GM18526 (cell line): ENCODE results near the gene ZNF396.

Experiments
- POLR2A ChIP-seq: IDR thresholded peaks from 3 replicates; pipeline ENCODE4 v1.6.1; 2011; ENCODE audit not compliant: insufficient read length; ENCODE audit errors: extremely low read depth

The ZNF396 gene

DNA sequence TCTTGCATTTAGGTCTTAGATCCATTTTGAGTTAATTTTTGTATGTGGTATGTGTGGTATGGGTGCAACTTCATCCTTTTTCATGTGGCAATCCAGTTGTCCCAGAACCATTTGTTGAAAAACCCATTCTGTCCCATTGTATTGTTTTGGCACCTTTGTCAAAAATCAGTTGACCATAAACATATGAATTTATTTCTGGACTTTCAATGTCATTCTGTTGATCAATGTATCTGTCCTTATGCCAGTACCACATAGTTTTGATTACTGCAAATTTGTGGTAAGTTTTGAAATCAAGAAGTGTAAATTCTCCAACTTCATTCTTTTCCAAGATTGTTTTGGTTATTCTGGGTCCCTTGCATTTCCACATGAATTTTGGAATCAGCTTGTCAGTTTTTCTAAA is 16.6 kb upstream of the ZNF396 start:
- no peak for TF ChIP-seq POLR2A

DNA sequence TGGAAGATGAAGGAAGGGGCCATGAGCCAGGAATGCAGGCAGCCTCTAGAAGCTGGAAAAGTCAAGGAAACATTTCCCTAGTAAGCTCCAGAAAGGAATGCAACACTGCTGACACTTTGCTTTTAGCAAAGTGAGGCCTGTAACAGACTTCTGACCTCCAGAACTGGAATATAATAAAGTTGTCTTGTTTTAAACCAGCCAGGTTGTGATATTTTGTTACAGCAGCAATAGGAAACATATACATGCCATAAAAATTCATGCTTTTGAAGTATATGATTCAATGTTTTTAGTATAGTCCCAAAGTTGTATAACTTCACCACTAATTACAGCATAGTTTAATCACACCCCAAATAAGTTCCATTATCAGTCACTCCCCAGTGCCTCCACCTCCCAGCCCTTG is 15.2 kb upstream of the ZNF396 start:
- no peak for TF ChIP-seq POLR2A

DNA sequence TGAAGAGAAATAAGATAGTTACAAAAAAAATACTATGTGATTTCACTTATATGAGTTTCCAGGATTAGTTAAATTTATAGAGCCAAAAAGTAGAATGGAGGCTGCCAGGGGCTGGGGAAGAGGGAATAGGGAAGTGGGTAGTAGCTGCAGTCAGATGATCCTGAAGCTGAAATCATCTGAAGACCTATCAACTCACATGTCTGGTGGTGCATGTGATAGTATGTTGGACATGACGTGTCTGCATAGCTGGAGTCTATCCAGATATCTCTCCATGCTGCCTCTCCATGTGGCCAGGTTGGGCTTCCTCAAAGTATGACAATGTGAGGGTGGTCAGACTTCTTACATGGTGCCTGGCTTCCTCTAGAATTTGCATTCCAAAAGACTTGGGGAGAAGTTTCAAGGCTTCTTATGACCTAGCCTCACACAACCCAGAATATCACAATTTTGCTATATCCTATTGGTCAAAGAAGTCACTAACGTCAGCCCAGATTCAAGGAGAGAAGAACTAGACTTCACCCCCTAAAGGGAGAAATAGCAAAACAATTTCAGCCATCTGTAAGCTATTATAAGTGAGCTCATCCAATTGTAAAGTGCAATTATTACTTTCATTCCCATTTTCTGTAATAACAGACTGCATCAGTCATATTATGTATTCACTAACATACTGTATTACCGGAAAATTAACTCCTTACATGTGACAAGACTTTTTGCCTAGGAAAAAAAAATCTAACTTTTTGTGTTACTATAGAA is 14.0 kb upstream of the ZNF396 start:
- no peak for TF ChIP-seq POLR2A

DNA sequence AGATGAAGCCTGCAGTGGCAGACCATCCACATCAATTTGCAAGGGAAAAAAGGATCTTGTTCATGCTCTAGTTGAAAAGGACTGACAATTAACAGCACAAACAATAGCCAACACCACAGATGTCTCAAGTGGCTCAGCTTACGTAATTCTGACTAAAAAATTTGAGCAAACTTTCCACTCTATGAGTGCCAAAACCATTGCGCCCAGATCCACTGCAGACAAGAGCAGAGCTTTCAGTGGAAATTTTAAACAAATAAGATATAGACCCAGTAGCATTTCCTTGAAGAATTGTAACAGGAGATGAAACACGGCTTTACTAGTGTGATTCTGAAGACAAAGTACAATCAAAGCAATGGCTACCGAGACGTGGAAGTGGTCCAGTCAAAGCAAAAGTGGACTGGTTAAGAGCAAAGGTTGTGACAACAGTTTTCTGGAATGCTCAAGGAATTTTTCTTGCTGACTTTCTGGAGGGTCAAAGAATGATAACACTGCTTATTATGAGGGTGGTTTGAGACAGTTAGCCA is 12.0 kb upstream of the ZNF396 start:
- TF ChIP-seq POLR2A: no peak

DNA sequence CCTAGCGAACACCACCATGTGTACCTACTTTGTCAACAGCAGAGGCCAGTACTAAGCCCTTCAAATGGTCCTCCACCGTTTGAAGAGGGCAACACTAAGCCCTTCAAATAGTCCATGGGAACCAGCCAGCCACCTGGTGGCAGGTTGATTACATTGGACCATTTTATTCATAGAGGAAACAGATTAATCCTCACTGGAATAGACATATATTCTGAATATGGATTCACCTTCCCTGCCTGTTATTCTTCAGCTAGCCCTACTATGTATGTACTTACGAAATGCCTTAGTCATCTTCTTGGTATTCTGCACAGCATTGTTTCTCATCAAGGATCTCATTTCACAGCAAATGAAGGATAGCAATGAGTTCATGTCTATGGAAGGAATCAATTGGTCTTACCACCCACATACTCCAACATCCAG is 10.0 kb upstream of the ZNF396 start:
- TF ChIP-seq POLR2A: no peak

DNA sequence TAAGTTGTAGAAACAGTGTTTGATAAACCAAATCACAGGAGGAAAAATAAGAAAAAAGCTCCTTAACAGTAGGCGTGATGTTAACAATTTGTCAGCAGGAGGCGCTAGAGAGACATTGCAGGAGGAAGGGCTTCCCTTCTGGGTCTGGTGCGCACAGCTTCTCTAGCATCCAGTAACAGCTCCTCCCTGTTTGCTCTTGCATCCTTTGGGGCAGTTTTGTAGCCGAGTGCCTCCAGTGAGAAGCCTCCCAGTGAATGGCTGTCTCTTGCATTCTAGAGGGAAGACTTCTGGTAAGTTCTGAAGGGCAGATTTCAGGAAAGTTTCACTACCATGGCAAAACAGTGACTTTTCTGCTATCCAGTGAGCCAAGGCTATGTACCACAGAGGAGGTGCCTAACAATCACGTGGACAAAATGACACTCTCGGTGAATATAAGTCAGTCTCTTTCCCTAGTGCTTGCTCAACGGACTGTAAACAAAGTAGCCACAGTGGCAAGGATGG is 9.5 kb upstream of the ZNF396 start:
- TF ChIP-seq POLR2A: no peak

DNA sequence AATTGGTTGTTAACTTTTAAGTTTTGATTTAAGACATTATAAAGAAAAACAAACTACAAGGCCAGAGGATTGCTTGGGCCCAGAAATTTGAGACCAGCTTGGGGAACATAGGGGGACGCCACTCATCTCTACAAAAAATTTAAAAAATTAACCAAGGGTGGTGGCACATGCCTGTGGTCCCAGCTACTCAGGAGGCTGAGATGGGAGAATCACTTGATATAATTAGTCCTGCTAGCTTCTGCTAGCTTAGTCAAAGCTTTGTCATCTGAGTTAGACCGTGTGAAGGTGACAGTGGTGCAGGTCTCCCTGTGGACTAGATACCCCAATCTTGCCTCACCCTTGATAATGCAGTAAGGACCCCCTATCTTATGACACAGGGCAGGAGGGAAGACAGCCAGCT is 6.0 kb upstream of the ZNF396 start:
- TF ChIP-seq POLR2A: no peak

DNA sequence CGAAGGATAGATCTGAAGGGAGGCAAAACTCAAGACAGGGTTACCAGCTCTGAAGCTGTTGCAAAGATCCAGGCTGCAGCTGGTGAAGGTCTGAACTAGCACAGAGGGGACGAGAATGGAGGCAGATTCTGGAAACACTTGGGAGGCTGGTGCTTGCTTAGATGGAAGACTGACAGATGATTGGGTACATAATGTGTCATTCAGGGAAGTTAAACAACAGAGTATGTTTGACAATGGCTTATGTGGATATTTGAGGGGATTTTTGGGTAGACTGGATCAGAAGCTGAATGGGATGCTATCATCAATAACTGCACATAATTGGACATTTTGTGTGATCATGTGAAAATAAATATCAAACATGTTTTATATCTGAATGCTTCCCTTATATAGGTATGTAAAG is 2.3 kb upstream of the ZNF396 start:
- TF ChIP-seq POLR2A: no peak

DNA sequence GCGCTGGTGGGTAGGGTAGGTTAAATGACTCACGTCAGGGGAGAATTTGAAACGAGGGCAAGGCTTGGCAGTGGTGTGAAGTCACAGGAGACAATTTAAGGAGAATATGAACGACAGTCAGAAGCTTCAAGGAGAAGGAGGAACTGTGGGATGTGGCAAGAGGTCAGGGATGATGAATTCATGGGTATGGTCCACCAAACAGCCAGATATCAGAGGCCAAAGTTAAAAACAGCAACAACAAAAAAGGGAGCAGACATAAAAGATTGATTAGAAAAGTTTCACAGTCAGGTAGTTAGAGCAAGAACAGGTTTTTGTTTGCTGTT is 1.4 kb upstream of the ZNF396 start:
- TF ChIP-seq POLR2A: no peak

DNA sequence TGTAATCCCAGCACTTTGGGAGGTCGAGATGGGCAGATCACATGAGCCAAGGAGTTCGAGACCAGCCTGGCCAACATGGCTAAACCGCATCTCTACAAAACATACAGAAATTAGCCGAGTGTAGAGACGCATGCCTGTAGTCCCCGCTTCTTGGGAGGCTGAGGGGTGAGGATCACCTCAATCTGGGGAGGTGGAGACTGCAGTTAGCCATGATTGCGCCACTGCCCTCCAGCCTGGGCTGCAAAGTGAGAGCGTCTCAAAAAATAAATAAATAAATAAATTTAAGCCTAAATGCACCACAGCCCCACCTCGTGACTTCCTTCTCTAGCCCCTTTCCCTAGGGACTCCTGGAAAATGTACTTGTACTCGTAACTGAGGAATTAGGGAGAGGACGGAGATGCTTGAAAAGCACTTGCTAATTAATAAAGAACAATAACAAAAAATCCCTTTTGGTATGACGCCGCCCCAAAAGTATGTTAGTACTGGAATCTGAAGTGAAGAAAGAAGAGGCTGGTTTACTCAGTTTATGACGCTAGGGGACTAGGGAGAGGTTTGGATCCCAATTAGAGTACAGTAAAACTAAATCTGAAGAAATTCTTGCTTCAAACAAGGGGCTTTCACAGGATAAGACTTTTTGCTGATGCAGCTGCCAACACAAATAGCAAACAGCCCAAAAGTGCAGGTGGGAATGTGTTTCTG is 887 bp upstream of the ZNF396 start:
- TF ChIP-seq POLR2A: no peak

DNA sequence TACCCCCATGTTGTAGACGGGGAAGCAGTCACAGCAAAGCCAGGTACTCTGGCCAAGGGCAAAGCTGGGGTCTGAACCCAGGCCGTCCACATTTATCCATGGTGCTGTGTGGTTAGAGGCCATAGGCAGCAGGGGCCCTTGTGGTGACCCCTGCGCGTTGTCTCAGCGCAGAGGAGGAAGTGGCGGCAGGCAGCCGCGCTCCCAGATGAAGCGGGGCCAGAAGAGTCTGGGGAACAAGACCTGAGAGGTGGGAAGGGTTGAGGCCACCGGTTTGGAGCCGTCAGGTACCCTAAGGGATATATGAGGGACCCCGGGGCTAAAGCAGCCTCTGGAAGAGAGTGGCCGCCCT is 770 bp downstream of the ZNF396 start:
- TF ChIP-seq POLR2A: no peak

DNA sequence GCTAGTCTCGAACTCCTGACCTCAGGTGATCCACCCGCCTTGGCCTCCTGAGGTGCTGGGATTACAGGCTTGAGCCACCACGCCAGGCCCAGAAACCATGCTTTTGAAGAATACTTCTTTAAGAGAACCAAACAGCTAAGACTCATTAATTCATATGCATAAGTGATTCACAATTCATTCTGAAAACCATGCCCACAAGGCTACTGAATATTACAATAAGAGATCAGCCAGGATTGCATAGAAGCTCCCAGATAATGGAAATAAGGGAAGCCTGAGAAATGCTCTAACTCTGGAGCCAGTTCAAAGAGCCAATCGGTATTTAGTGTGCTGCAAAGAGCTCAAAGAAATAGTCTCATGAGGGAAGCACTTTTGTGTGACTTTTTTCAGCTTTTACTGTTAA is 2.4 kb downstream of the ZNF396 start:
- no peak for TF ChIP-seq POLR2A

DNA sequence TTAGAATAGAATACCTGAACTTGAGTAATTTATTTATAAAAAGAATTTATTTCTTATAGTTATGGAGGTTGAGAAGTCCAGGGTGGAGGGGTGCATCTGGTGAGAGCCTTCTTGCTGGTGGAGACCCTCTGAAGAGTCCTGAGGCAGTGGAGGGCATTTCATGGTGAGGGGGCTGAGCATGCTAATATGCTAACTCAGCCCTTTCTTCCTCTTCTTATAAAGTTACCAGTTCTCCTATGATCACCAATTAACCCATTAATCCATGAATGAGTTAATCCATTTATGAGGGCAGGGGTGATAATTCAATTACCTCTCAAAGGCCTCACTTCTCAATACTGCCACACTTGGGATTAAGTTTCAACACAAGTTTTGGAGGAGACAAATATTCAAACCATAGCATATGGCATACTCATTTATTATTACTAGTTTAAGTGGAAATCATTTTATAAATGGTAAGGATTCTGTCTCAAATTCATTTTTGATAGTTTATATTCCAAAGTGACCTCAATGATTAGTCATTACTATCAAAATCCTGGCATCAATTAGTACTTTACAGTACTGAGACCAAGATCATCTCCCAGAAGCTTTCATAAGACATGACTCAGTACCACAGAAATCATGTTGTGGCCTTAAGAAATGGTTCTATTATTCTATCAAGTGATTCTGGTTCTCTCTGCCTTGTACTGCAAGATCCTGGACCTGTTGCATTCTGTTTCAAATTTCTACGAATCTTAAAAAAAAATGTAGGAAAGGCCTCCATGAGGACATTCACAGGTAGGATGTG is 5.5 kb downstream of the ZNF396 start:
- TF ChIP-seq POLR2A: no peak

DNA sequence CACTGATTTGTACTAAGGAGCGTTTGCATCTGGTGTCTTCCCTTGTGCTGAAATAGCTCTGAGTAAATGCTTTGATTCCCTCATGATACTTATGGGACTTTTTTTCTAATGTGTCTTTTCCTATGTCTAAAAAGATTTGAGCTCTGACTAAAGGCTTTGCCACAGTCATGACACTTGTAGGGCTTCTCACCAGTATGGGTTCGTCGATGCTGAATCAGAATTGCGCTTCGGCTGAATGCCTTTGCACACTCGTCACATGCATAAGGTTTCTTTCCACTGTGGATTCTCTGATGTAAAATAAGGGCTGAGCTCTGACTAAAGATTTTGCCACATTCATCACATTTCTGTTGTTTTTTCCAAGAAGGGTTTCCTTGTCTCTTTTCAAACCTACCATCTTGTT is 8.0 kb downstream of the ZNF396 start:
- TF ChIP-seq POLR2A: no peak

DNA sequence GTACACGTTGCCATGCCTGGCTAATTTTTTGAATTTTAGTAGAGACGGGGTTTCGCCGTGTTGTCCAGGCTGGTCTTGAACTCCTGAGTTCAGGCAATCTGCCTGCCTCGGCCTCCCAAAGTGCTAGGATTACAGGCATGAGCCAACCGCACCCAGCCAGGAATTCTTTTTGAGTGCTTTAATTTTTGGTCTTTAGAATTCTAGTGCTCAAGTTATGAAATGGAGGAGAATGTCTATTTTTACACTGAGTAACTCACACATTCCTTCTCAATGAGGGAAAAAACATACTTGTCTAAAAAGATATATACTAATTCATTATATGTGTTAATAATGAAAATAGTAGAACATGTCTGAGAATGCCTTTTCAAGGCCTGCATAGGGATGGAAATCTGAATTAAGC is 8.5 kb downstream of the ZNF396 start:
- TF ChIP-seq POLR2A: no peak

DNA sequence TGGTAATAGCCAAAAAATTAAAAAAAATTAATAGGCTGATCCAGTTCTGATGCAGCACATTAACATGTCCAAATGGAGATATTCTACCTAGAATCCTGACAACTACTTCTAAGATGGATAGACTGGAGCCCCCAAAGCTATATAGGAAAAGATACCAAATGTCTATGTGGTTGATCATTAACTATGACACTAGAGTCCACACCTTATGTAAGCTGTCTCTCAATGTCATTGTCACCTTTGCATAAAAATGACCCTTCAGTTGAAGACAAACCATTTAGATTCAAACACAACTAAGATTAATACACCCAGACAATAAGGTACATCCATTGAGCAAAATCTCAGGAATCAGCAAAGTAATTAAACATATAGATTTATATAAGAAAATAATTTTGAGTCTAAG is 14.6 kb downstream of the ZNF396 start:
- TF ChIP-seq POLR2A: no peak
